Inflammatory macrophage treated with lipopolysaccharide for 4 hours (primary cell): Measurements from ENCODE around the gene STUB1.

Experiments
- DNase-seq: peaks from one replicate; pipeline ENCODE4 v3.0.0-alpha.2; 2020

Gene STUB1

DNA sequence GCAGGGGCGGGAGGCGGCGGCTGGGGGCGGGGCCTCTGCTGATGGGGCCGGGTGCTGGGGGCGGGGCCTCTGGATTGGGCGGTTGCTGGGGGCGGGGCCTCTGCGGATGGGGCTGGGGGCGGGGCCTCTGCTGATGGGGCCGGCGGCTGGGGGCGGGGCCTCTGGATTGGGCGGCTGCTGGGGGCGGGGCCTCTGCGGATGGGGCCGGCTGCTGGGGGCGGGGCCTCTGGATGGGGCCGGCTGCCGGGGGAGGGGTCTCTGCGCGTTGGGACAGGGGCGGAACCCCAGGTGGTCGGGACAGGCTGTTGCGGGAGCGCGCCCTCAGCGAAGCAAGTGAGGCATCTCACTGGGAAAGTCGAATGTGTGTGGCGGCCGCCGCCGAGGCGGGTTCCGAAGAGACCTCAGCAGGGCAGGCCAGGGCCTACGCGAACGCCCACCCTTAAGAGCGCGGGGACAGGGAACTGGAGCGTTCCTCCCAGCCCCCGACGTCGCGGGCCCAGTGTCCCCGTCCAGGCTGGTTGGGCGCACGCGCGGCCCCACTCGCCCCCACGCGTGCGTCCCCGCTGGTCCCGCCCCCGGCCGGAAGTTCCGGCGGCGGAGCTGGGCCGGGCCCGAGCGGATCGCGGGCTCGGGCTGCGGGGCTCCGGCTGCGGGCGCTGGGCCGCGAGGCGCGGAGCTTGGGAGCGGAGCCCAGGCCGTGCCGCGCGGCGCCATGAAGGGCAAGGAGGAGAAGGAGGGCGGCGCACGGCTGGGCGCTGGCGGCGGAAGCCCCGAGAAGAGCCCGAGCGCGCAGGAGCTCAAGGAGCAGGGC lies at the start of gene STUB1:
TSS of gene STUB1 (plus strand) at position 597 of the 811 bp plus-strand sequence. CDS start at position 713, 116 bp downstream.
- peak; percentile 89 for DNase-seq

DNA sequence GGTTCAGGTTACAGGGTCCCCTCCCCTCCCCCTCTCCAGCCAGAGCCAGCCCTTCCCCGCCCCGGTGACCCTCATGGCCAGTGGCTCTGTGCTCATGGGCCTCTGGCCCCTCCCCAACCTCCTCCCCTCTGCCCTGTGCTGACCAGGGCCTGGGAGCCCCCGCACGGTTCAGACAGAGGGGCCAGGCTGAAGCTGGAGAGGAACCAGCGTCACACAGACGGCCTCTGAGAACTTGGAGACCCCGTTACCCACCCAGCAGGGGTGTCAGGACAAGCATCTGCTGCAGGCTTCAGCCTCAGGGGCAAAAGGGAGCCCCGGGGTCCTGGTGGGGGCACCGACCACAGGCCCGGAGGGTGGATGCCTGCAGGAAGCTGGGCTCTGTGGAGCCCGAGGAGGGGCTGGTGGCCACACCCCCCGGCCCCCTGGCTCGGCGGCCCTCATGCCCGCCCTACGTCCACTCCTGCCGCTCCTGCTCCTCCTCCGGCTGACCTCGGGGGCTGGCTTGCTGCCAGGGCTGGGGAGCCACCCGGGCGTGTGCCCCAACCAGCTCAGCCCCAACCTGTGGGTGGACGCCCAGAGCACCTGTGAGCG lies 49.3 kb upstream of the STUB1 start, which contains the start of gene WFIKKN1:
TSS of gene WFIKKN1 (plus strand) at position 171 of the 591 bp plus-strand sequence. CDS start at position 440, 269 bp downstream.
- DNase-seq, result no peak

DNA sequence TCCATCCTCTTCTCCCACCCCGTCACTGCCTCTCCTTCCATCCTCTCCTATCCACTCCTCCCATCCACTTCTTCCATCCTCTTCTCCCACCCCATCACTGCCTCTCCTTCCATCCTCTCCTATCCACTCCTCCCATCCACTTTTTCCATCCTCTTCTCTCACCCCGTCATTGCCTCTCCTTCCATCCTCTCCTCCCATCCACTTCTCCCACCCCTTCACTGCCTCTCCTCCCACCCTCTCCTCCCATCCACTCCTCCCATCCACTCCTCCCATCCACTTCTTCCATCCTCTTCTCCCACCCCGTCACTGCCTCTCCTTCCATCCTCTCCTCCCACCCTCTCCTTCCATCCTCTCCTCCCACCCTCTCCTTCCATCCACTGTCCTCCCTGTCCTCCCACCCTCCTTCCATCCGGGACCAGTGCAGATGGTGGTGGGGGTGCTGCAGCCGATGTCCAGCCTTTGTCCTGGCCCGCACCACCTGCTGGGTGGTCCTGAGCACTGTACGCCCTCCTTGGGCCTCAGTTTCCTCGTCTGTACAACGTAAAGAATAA lies 48.3 kb upstream of the STUB1 start:
- no peak for DNase-seq

DNA sequence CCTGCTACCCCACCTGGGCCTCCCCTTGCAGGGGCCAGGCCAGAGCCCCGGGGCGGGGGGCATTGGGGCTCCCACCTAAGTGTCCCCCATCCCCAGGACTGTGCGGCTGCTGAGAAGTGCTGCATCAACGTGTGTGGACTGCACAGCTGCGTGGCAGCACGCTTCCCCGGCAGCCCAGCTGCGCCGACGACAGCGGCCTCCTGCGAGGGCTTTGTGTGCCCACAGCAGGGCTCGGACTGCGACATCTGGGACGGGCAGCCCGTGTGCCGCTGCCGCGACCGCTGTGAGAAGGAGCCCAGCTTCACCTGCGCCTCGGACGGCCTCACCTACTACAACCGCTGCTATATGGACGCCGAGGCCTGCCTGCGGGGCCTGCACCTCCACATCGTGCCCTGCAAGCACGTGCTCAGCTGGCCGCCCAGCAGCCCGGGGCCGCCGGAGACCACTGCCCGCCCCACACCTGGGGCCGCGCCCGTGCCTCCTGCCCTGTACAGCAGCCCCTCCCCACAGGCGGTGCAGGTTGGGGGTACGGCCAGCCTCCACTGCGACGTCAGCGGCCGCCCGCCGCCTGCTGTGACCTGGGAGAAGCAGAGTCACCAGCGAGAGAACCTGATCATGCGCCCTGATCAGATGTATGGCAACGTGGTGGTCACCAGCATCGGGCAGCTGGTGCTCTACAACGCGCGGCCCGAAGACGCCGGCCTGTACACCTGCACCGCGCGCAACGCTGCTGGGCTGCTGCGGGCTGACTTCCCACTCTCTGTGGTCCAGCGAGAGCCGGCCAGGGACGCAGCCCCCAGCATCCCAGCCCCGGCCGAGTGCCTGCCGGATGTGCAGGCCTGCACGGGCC lies 47.5 kb upstream of the STUB1 start:
- DNase-seq, result no peak

DNA sequence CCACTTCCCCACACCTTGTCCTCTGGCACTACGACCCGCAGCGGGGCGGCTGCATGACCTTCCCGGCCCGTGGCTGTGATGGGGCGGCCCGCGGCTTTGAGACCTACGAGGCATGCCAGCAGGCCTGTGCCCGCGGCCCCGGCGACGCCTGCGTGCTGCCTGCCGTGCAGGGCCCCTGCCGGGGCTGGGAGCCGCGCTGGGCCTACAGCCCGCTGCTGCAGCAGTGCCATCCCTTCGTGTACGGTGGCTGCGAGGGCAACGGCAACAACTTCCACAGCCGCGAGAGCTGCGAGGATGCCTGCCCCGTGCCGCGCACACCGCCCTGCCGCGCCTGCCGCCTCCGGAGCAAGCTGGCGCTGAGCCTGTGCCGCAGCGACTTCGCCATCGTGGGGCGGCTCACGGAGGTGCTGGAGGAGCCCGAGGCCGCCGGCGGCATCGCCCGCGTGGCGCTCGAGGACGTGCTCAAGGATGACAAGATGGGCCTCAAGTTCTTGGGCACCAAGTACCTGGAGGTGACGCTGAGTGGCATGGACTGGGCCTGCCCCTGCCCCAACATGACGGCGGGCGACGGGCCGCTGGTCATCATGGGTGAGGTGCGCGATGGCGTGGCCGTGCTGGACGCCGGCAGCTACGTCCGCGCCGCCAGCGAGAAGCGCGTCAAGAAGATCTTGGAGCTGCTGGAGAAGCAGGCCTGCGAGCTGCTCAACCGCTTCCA lies 46.7 kb upstream of the STUB1 start:
- no peak for DNase-seq

DNA sequence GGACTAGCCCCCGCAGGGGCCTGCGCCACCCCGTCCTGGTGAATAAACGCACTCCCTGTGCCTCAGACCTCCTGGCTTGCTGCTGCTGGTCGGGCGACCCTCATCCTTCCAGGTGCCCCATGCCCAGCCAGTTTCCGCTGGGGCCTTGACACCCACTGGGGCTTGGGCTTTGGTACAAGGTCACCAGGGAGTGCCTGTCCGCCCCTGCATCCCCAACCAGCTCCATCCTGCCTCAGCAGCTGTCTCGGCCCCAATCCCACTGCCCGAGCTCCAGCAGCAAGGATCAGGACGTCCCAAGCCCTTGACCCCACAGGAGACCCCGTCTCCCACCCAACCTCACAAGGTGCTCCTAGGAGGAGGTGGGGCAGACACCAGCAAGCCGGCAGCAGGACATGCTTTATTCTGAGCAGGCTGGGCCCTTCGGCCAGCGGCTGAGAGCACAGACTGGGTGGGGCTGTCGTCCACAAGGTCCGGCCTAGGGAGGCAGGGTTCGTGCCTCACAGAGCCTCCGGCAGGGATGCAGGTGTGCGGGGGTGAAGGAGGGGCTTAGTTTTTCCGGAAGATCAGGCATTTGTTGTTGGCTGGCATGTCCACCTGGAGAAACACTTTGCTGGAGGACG lies 46.0 kb upstream of the STUB1 start:
- no peak for DNase-seq

DNA sequence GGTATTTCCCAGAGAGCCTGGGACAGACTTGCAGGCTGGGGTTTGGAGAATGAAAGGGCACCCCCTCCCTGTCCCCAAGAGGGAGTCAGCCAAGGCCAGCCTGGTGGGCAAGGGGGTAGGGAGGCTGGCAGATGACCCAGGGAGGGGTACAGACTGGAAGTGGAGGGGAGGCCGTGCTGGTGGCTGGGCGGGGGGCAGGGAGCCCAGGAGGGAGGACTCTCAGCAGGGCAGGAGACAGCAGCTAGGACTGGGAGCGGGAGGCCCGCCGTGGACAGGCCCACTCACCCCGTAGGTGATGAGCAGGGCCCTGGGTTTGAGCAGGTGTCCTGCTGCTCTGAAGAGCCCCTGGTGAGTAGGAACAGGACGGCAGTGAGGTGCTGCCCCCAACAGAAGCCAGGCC lies 45.2 kb upstream of the STUB1 start:
- DNase-seq, result no peak

DNA sequence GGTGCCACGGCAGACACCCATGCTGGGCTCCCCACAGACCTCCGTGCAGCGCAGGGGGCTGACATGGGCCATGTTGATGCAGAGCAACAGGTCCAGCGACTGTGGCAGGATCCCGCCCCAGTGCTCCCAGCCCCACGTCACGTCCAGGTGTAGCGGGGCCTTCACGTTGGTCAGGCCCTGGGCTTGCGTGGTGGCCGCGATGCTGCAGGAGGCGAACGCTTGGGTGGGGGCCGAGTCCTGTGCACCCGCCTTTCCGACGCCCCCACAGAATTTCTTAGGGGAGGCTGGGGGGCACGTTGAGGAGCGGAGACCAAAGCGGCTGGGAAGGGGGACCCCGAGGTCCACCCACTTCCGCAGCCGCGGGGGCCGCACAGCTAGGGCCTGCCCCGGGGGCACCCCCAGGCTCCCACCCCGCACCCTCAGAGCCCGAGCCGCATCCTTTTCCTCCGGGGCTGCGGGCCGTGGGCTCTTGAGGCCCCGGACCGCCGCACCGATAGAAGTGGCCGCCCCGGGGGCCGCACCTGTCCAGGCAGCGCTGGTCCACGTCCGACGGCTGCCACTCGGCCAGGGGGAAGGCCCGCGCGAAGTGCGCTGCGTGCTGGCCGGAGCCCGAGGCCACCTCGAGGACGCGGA lies 44.5 kb upstream of the STUB1 start:
- no peak for DNase-seq

DNA sequence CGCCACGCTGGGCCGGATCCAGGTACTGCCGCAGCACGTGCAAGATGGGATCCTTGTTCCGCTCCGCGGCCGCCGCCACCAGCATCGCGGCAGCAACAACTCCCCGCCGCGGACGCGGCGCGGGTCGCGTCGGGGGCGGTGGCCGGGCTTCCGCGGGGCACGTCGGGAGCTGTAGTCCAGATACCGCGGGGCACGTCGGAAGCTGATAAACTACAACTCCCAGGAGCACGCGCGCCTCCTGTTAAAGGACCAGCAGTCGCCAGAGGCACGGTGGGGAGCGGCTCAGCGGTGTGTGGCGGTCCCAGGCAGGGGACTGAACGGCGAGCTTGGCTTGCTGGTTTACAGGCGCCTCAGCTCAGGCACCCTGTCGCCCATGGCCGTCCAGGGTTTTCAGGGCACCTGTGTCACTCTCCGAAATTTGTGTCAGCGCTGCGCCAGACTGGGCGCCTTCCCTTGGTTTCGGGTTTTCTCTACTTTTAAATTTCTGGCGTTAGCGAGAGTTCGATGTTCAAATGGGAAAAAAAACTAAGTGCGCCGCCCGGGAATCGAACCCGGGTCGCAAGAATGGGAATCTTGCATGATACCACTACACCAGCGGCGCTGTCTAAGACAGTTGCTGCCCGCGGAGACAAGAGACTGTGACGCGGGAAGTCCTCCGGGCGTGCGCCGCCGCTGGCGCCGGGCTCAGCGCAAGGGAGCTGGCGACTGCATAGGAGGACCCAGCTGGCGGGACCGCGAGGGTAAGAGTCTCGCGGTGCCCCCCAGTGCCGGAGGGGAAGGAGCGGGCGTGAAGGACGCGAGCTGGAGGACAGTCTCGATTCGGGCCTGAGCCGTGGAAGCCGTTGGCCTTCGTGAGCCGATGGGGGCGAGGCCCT lies 43.8 kb upstream of the STUB1 start, which contains the start of gene METTL26:
TSS of gene METTL26 (minus strand) at position 100 of the 875 bp plus-strand sequence. CDS start at position 85, 15 bp downstream.
- peak; percentile 94 for DNase-seq

DNA sequence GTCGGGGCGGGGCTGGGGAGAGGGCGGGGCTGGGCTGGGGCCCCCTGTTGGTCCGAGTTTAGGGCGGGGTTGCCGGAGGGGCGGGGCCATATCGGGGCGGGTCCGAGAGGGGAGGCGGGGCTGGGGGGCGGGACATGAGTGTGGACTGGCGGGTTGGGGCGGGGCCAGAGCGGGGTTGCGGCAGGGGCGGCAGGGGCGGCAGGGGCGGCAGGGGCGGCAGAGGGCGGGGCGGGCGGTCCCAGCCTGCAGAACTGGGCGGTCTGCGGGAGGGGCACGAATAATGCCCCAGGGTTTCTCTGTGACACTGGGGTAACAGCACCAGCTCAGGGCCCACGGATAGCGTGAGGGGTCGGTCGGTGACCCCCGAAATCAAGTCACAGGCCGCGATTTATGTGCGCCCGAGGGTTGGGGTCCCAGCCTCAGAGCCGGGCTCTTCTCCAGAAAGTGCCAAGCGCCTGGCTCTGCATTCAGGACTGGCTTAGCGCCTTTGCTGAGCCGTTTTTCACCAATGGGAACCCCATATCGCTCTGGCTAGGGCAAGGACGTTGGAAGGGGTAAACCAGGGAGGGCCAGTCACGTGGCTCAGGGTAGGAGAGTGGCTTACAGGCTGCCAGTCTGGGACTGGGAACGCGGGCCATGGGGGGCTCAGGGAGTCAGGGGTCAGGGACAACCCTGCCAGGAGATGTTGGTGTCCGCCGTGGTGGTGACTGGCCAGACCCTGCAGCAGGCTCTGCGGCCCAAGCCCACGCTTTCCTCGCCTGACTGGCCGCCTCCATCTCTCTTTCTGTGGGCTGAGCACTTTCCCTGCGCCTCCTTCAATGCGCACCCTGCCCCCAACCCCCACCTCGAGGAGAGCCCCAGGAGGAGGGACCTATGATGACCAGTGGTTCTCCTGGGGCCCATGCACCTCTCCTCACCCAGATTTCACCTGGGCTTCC lies 42.9 kb upstream of the STUB1 start:
- DNase-seq, result peak; percentile 87

DNA sequence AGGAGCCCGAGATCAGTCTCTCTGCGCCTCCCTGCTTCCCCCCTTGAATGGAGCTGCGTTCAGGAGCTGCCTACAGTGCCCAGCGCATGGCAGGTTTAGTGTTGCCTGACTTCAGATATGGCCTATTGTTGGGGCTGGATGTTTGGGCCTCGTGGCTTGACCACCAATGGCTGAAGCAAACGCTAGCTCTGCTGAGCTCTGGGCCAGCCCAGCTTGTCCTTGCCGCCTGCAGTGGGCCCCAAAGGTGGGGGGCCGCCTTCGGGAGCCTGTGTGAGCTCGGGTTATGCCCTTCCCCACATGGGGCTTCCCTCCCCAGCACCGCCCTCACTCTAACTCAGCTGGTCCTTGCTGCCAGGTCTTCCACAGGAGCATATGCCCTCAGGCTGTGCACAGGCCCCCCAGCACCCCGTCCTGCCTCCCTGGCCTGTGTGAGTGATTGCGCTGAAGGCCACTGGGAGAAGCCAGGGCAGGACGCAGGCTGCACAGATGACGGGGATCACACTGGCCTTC lies 42.1 kb upstream of the STUB1 start:
- no peak for DNase-seq

DNA sequence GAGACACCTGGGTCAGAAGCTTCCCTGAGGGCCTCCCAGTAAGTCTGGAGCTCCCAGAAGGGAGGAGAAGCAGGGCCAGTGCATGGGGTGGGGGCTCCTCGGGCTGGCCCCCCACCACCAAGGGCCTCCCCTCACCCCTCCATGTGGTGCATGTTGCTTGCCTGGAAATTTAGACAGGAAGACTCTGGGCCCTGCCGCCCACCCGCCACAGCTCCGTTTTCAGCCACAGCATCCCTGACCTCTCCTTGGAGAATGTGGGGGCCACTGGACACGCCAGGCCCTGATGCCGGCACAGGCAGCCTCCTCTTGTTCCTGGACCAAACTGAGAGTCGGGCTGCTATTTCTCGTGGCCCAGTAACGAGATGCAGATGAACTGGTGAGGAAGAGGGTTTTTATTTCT lies 41.4 kb upstream of the STUB1 start:
- DNase-seq, result no peak

DNA sequence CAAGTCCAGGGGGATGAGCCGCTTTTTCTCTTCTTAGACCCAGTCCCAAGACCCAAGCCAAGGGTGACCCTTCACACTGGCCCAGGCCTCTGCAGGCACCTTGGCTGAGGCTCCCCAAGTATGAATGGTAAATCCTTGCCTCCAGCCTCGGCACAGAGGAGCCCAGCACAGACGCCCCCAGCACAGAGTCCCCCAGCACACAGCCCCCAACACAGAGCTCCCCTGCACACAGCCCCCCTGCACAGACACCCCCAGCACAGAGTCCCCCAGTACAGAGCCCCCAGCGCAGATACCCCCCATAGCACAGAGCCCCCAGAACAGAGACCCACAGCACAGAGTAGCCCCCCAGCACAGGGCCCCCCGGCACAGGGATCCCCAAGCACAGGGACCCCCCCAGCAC lies 39.6 kb upstream of the STUB1 start:
- no peak for DNase-seq

DNA sequence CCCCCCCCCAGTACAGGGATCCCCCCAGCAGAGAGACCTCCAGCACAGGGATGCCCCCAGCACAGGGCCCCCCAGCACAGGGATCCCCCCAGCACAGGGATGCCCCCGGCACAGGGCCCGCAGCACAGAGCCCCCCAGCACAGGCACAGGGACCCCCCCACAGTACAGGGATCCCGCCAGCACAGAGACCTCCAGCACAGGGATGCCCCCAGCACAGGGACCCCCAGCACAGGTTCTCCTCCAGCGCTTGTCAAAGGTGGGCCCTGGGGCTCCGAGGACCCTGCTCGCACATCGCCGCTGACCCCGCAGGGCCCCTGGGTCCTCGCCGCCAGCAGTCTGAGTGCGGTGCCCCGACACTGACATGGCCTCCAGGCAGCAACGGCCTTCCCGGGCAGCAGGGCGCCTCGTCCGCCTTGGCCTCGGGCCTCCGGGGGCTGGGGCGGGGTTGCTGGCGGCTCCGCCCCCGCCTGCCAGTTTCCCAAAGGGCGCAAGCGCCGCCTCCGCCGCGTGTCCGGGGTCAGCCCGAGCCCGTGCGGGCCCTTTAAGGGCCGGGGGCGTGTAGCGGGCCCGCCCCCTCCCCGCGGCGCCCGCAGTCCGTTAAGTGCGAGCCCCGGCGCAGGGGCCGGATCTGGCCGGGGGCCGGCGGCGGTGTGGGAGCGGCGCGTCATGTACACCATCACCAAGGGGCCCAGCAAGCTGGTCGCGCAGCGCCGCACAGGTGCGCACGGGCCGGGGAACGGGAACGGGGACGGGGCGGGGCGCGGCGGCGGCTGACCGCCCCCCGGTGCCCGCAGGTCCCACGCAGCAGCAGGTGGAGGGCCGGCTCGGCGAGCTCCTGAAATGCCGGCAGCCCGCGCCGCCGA lies 38.7 kb upstream of the STUB1 start, which contains the start of gene MCRIP2:
TSS of gene MCRIP2 (plus strand) at position 503 of the 863 bp plus-strand sequence. CDS start at position 667, 164 bp downstream.
- peak; percentile 87 for DNase-seq

DNA sequence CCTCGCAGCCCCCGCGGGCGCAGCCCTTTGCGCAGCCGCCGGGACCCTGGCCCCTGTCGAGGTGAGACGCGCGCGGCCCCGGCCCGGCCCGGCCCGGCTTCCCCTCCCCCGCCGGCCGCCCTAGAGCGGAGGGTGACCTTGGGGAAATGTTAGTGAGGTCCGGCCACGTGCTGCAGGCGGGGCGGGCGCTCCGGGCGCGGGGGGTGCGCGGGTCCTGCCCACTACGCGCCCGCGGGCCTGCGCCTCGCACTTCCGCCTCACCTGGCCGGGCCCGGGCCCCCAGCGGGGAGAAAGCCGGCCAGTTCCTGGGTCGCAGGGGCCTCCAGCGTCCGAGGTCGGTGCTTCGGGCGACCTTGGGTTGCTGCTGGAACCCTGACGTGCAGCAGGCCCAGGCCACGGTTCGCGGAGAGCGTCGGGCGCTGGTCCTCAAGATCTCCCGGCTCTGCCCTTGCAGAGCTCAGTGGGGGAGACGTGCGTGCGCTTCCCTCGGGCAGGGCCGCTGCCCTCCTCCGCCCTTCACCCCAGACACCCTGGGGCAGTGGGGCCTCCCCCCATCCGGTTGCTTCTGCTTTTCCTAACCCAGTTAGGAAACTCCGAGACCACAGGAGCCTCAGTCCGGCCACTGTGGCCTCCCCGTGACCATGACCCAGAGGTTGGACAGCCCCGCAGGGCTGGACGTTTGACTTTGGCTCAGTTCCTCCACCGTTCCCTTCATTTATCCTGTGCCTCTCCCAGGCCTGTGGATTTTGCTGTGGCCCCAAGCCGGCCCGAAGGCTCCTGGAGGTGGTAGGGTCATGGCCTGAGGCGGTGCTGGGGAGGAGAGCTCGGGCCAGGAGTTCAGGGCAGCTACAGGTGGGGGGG lies 37.8 kb upstream of the STUB1 start:
- DNase-seq, result peak; percentile 98

DNA sequence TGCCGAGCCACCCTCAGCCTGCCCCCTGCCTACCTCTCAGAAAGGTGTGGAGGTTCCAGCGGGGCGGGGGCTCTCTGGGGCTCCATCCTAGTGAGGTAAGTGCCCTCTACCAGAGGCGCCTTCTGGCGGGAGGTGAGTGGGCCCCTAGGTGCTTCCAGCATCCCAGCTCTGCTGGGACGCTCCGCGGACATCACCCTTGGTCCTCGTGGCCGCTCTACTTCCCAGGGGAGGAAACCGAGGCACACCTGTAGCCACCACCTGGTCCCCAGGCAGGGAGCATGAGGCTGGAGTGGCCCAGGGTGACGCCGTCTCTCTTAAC lies 37.2 kb upstream of the STUB1 start:
- no peak for DNase-seq

DNA sequence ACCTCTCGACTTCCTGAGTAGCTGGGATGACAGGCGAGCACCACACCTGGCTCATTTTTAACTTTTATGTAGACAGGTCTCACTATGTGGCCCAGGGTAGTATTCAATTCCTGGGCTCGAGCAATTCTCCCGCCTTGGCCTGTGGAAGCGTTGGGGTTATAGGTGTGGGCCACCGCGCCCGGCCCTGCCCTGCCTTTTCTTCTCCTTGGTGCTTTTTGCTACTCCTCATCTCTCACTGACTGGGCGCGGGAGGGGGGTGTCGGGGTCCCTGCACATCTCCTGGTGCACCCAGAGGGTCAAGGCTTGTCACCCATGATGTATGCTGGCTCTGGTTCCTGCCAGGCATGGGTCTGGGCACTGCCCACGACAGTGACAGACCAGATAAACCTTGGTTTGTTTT lies 35.7 kb upstream of the STUB1 start:
- DNase-seq, result no peak
